Measurements from ENCODE around the gene EVL. TPM values are rescaled to one million over a fixed set of nuclear protein-coding genes. Genes with fewer than 3 reads are reported as not detected.

Gene EVL
- total and polyA plus RNA-seq, 2 of the 8 experiments (the other 6 are each of a cell fraction or from before 2014, with no cell fraction given): 30.7 to 64.6 TPM

- Histone ChIP-seq H3K79me2 (ENCODE audit: control insufficient read depth in 1 of 2, insufficient read depth in 2 of 2, low read length in 2 of 2) (0 out of 4 replicates have a peak, but pooled peaks cover 0 to 3% of the 10 kb centered on the region in 2 experiments), H3K14ac (ENCODE audit: insufficient read length) (no peak overlapping the region), H3K4me1 (replicated peaks in 1 of 4; ENCODE audit: control insufficient read depth in 3 of 4, insufficient read depth in 4 of 4, low read length in 3 of 4) (no peaks in the 10 kb centered on the region), H2BK120ac (replicated peaks; ENCODE audit: low read depth, low read length) (no peak overlapping the region), H4K5ac (ENCODE audit: insufficient read length, low read depth, low read length) (no peak overlapping the region), H3K27me3 (replicated peaks in 1 of 4; ENCODE audit: control insufficient read depth in 3 of 4, extremely low read depth in 1 of 4, insufficient read depth in 3 of 4, low read length in 3 of 4) (no peaks in the 10 kb centered on the region), H2AFZ (ENCODE audit: low read length) (no peak overlapping the region), H3K56ac (replicated peaks; ENCODE audit: insufficient read length, low read depth, low read length) (no peak overlapping the region), H2BK20ac (ENCODE audit: low read length) (no peak overlapping the region), H3K9ac (replicated peaks in 1 of 4; ENCODE audit: extremely low read depth in 1 of 4, low read depth in 3 of 4, low read length in 3 of 4) (no peak overlapping the region), H3K36me3 (ENCODE audit: control insufficient read depth in 2 of 4, insufficient read depth in 4 of 4, low read length in 3 of 4) (no peaks in the 10 kb centered on the region), H3K4me2 (ENCODE audit: insufficient read depth in 1 of 2, low read depth in 2 of 2, low read length in 2 of 2) (no peak overlapping the region), H3K27ac (ENCODE audit: low read depth, low read length) (no peak overlapping the region), H4K8ac (ENCODE audit: extremely low read depth, insufficient read depth, low read length) (no peak overlapping the region), H3K18ac (ENCODE audit: extremely low read depth, low read length) (no peak overlapping the region), H4K91ac (replicated peaks; ENCODE audit: insufficient read length, low read length) (no peak overlapping the region), H2BK15ac (ENCODE audit: low read length) (no peak overlapping the region), H3K4ac (replicated peaks; ENCODE audit: insufficient read length, low read depth, low read length) (no peak overlapping the region), H2BK5ac (ENCODE audit: low read depth, low read length) (no peak overlapping the region), H4K20me1 (replicated peaks in 1 of 2; ENCODE audit: control insufficient read depth in 1 of 2, insufficient read depth in 2 of 2, low read length in 2 of 2) (no peaks in the 10 kb centered on the region), H3K79me1 (ENCODE audit: low read depth, low read length) (no peaks in the 10 kb centered on the region), H3K23me2 (ENCODE audit: low read depth, low read length) (no peaks in the 10 kb centered on the region), H3K23ac (ENCODE audit: insufficient read length) (no peak overlapping the region), H3K4me3 (ENCODE audit: extremely low read depth in 1 of 4, insufficient read depth in 2 of 4, low read depth in 3 of 4, low read length in 4 of 4) (no peak overlapping the region), H3K9me3 (ENCODE audit: insufficient read depth in 2 of 2, low read depth in 1 of 2, low read length in 1 of 2) (no peaks in the 10 kb centered on the region), H2BK12ac (ENCODE audit: low read depth, low read length) (no peak overlapping the region), H2AK5ac (ENCODE audit: low read depth, low read length) (no peak overlapping the region)
- ChIA-PET POLR2A (ENCODE audit: partially characterized antibody) (no interaction called here), CTCF (ENCODE audit: partially characterized antibody) (interaction anchor here (0.7 to 1.3 kb wide), 2 partner anchors 51 to 256 kb away, joined by 3 read pairs; no protein-coding TSS in a partner anchor)
- no peak for TF ChIP-seq RAD21 (IDR thresholded peaks at IDR 0.05 in 1 of 2, conservative IDR thresholded peaks at IDR 0.05 in 1 of 2; ENCODE audit: low read depth in 2 of 2, low read length in 2 of 2)
- no peak for TF ChIP-seq SP4 (IDR thresholded peaks at IDR 0.05; ENCODE audit: low read length)
- no peak for TF ChIP-seq ZNF274 (IDR thresholded peaks at IDR 0.05; ENCODE audit: borderline replicate concordance, extremely low read depth, low read length)
- no peak for TF ChIP-seq BRCA1 (IDR thresholded peaks at IDR 0.05; ENCODE audit: low read depth, low read length)
- TF ChIP-seq SIN3A (conservative IDR thresholded peaks at IDR 0.05 in 1 of 2, IDR thresholded peaks at IDR 0.05 in 1 of 2; ENCODE audit: low read depth in 1 of 2, low read length in 2 of 2): no peak
- TF ChIP-seq SIRT6 (IDR thresholded peaks at IDR 0.05; ENCODE audit: low read length): no peak
- TF ChIP-seq RFX5 (IDR thresholded peaks at IDR 0.05; ENCODE audit: borderline replicate concordance, low read depth, low read length): no peak
- TF ChIP-seq KDM1A (IDR thresholded peaks at IDR 0.05; ENCODE audit: borderline replicate concordance, low read length): no peak
- TF ChIP-seq CHD2 (IDR thresholded peaks at IDR 0.05; ENCODE audit: low read length): no peak
- no peak for TF ChIP-seq CTBP2 (IDR thresholded peaks at IDR 0.05; ENCODE audit: borderline replicate concordance, insufficient read depth, insufficient read length, low read length)
- no peak for TF ChIP-seq NRF1 (IDR thresholded peaks at IDR 0.05; ENCODE audit: low read depth, low read length)
- FAIRE-seq: no peak
- DNase-seq (ENCODE audit: low read depth in 1 of 2, low spot score in 2 of 2): no peak
- 91% methylated on average over 2 of the region's 2 CpGs; no CpG with 5 or more reads in 1 of the 2 experiments for WGBS, 2 experiments (ENCODE audit: extremely low coverage in 1 of 2, insufficient coverage in 1 of 2, insufficient read length in 1 of 2, insufficient replicate concordance in 2 of 2, low coverage in 1 of 2, low lambda C conversion rate in 2 of 2, missing lambda C conversion rate in 1 of 2)
Observed at GRCh38 chr14:100051103-100051502, 14.1 kb upstream of the EVL start.

Data from H1 (cell line).